Karpas-422 (cell line): ENCODE measurements around the gene TAMALIN. TPM values are rescaled to one million over a fixed set of nuclear protein-coding genes. Genes with fewer than 3 reads are reported as not detected.
A peak's percentile ranks its signal among the peaks of the same experiment; 100 is the strongest.

Experiments used
- DNase-seq: peaks from one replicate; pipeline ENCODE4 v3.0.0-alpha.2; 2015
- H2AFZ ChIP-seq: fragments of 200-600 bp; sonication (generic); 2 replicates; pipeline ENCODE4 v1.6.1; 2014; ENCODE audit warnings: antibody characterized with exemption, low read length, mixed read lengths
- H3K27ac ChIP-seq: fragments of 200-600 bp; sonication (generic); 2 replicates; pipeline ENCODE4 v1.5.1; 2014; ENCODE audit warnings: mild to moderate bottlenecking, low read length, moderate library complexity
- H3K27me3 ChIP-seq: fragments of 200-600 bp; sonication (generic); 2 replicates; pipeline ENCODE4 v1.6.1; 2014; ENCODE audit warnings: low read length, mixed read lengths
- H3K36me3 ChIP-seq: fragments of 200-600 bp; sonication (generic); 2 replicates; pipeline ENCODE4 v1.6.1; 2014; ENCODE audit warnings: low read length, mixed read lengths; ENCODE audit not compliant: insufficient read depth
- H3K4me1 ChIP-seq: fragments of 200-600 bp; sonication (generic); 2 replicates; pipeline ENCODE4 v1.6.1; 2014; ENCODE audit warnings: mild to moderate bottlenecking, low read length, mixed read lengths
- H3K4me2 ChIP-seq: fragments of 200-600 bp; sonication (generic); 2 replicates; pipeline ENCODE4 v1.6.1; 2014; ENCODE audit warnings: low read length, low read depth, mild to moderate bottlenecking; ENCODE audit not compliant: poor library complexity, severe bottlenecking
- H3K4me3 ChIP-seq: fragments of 200-600 bp; sonication (generic); 2 replicates; pipeline ENCODE4 v1.5.1; 2014; ENCODE audit warnings: mild to moderate bottlenecking, antibody characterized with exemption, low read length, mixed read lengths
- H3K79me2 ChIP-seq: fragments of 200-600 bp; sonication (generic); 2 replicates; pipeline ENCODE4 v1.6.1; 2014; ENCODE audit warnings: mild to moderate bottlenecking, low read length, mixed read lengths
- H3K9ac ChIP-seq: fragments of 200-600 bp; sonication (generic); 2 replicates; pipeline ENCODE4 v1.6.0; 2014; ENCODE audit warnings: low read length
- H3K9me2 ChIP-seq: fragments of 200-600 bp; sonication (generic), shearing (Covaris generic); replicated peaks from 2 replicates; pipeline ENCODE4 v1.6.0; 2014; ENCODE audit warnings: mild to moderate bottlenecking, low read length, moderate library complexity; ENCODE audit not compliant: insufficient read depth
- H3K9me3 ChIP-seq: fragments of 300-700, 200-600 bp; sonication (generic); 2 replicates; pipeline ENCODE4 v1.6.1; 2014; ENCODE audit warnings: low read length, mixed read lengths
- H4K20me1 ChIP-seq: fragments of 200-600 bp; sonication (generic); 2 replicates; pipeline ENCODE4 v1.6.1; 2014; ENCODE audit warnings: mild to moderate bottlenecking, antibody characterized with exemption, low read length, low read depth; ENCODE audit not compliant: insufficient read depth
- total RNA-seq: library from RNA; depleted of rRNA; stranded (reverse); fragments of >200 nt; shearing (Covaris generic); gene quantifications from 2 replicates; pipeline ENCODE4 v1.2.3, GENCODE V29; 2014; ENCODE audit warnings: low replicate concordance

Gene TAMALIN
- total RNA-seq, 1 experiment from 2014 or later, result not detected

- H3K4me2 ChIP-seq, result no peak overlapping the region
- H3K9me2 ChIP-seq, result no peaks in the 10 kb centered on the region
- no peaks in the 10 kb centered on the region for H3K79me2 ChIP-seq
- peaks cover 26% of the 10 kb centered on the region for H3K4me1 ChIP-seq
- no peaks in the 10 kb centered on the region for H3K36me3 ChIP-seq
- no peak overlapping the region for H3K27ac ChIP-seq
- H4K20me1 ChIP-seq, result no peaks in the 10 kb centered on the region
- no peak overlapping the region for H2AFZ ChIP-seq
- no peaks in the 10 kb centered on the region for H3K9me3 ChIP-seq
- no peak overlapping the region for H3K9ac ChIP-seq
- no peak for DNase-seq
- H3K4me3 ChIP-seq, result no peak overlapping the region
- no peaks in the 10 kb centered on the region for H3K27me3 ChIP-seq
These were observed 1.4 kb upstream of the TAMALIN start for GRCh38 chr12:52005218-52005902.

- H3K9ac ChIP-seq, result no peak overlapping the region
These were observed 643 bp upstream of the TAMALIN start for GRCh38 chr12:52005903-52006703.

GRCh38 chr12:52007158-52007921 lies 594 bp downstream of the TAMALIN start:
- no peaks in the 10 kb centered on the region for H3K9me3 ChIP-seq
- H3K79me2 ChIP-seq, result no peaks in the 10 kb centered on the region
- H3K4me1 ChIP-seq, result peaks cover 26% of the 10 kb centered on the region
- H3K36me3 ChIP-seq, result no peaks in the 10 kb centered on the region
- H3K4me2 ChIP-seq, result no peak overlapping the region
- H3K27me3 ChIP-seq, result no peaks in the 10 kb centered on the region
- no peaks in the 10 kb centered on the region for H3K9me2 ChIP-seq
- no peak overlapping the region for H2AFZ ChIP-seq
- H3K4me3 ChIP-seq, result no peak overlapping the region
- no peaks in the 10 kb centered on the region for H4K20me1 ChIP-seq
- DNase-seq, result no peak
- H3K27ac ChIP-seq, result no peak overlapping the region
- H3K9ac ChIP-seq, result no peak overlapping the region

More at GRCh38 chr12:52005903-52006703, 643 bp upstream of the TAMALIN start:
- Histone ChIP-seq H3K36me3 (no peaks in the 10 kb centered on the region), H2AFZ (no peak overlapping the region), H3K9me2 (no peaks in the 10 kb centered on the region), H3K79me2 (no peaks in the 10 kb centered on the region), H3K4me2 (peak overlapping the region; percentile 22), H3K4me1 (peaks cover 26% of the 10 kb centered on the region), H4K20me1 (no peaks in the 10 kb centered on the region), H3K9me3 (no peaks in the 10 kb centered on the region), H3K27me3 (no peaks in the 10 kb centered on the region), H3K27ac (no peak overlapping the region), H3K4me3 (no peak overlapping the region)
- DNase-seq, result peak; percentile 73

- H3K4me2 ChIP-seq, result no peak overlapping the region
- no peak overlapping the region for H3K27ac ChIP-seq
- no peaks in the 10 kb centered on the region for H3K27me3 ChIP-seq
- no peak overlapping the region for H3K4me3 ChIP-seq
- DNase-seq, result no peak
- H3K9ac ChIP-seq, result no peak overlapping the region
- H3K9me2 ChIP-seq, result no peaks in the 10 kb centered on the region
- no peak overlapping the region for H2AFZ ChIP-seq
- H3K79me2 ChIP-seq, result no peaks in the 10 kb centered on the region
- no peaks in the 10 kb centered on the region for H3K9me3 ChIP-seq
- H3K36me3 ChIP-seq, result no peaks in the 10 kb centered on the region
- H4K20me1 ChIP-seq, result no peaks in the 10 kb centered on the region
- H3K4me1 ChIP-seq, result peaks cover 26% of the 10 kb centered on the region
These were observed 1.3 kb downstream of the TAMALIN start for GRCh38 chr12:52007982-52008510.

- Histone ChIP-seq H3K9me3 (no peaks in the 10 kb centered on the region), H3K27ac (no peak overlapping the region), H3K36me3 (no peaks in the 10 kb centered on the region), H3K4me1 (peaks cover 26% of the 10 kb centered on the region), H2AFZ (no peak overlapping the region), H3K4me2 (no peak overlapping the region), H3K9me2 (no peaks in the 10 kb centered on the region), H3K79me2 (no peaks in the 10 kb centered on the region), H3K4me3 (no peak overlapping the region), H3K27me3 (no peaks in the 10 kb centered on the region), H3K9ac (no peak overlapping the region), H4K20me1 (no peaks in the 10 kb centered on the region)
- DNase-seq, result no peak
These were observed 2.5 kb downstream of the TAMALIN start for GRCh38 chr12:52009081-52009751.

- H3K4me1 ChIP-seq, result peaks cover 25% of the 10 kb centered on the region
- H3K4me2 ChIP-seq, result no peak overlapping the region
- no peak overlapping the region for H3K9ac ChIP-seq
- no peaks in the 10 kb centered on the region for H3K9me3 ChIP-seq
- no peaks in the 10 kb centered on the region for H4K20me1 ChIP-seq
- no peaks in the 10 kb centered on the region for H3K36me3 ChIP-seq
- no peak overlapping the region for H3K4me3 ChIP-seq
- no peaks in the 10 kb centered on the region for H3K79me2 ChIP-seq
- H3K27ac ChIP-seq, result no peak overlapping the region
- no peak for DNase-seq
- H2AFZ ChIP-seq, result no peak overlapping the region
- H3K27me3 ChIP-seq, result no peaks in the 10 kb centered on the region
- H3K9me2 ChIP-seq, result no peaks in the 10 kb centered on the region
These were observed 3.4 kb downstream of the TAMALIN start for GRCh38 chr12:52010152-52010622.

GRCh38 chr12:52010692-52011601 lies 4.2 kb downstream of the TAMALIN start:
- Histone ChIP-seq H3K4me2 (no peak overlapping the region), H3K79me2 (no peaks in the 10 kb centered on the region), H3K9ac (no peak overlapping the region), H3K9me2 (no peaks in the 10 kb centered on the region), H3K36me3 (no peaks in the 10 kb centered on the region), H3K4me3 (no peak overlapping the region), H3K9me3 (no peaks in the 10 kb centered on the region), H3K4me1 (peaks cover 24% of the 10 kb centered on the region), H4K20me1 (no peaks in the 10 kb centered on the region), H2AFZ (no peak overlapping the region), H3K27ac (no peak overlapping the region), H3K27me3 (no peaks in the 10 kb centered on the region)
- no peak for DNase-seq
